ENCODE results near the gene CXCL17.

Gene CXCL17

GRCh38 chr19:42401365-42402303 is 41.1 kb downstream of the CXCL17 start:
- no peak for DNase-seq (ENCODE audit: low read depth, low spot score)
- Histone ChIP-seq H3K4me3 (ENCODE audit: low read length) (peak overlapping the region; percentile 64), H3K36me3 (ENCODE audit: control insufficient read depth, insufficient read depth, low read length) (0 out of 2 replicates have a peak, but pooled peaks cover 2% of the 10 kb centered on the region), H3K9me3 (ENCODE audit: control insufficient read depth, insufficient read depth, low read length) (no peaks in the 10 kb centered on the region), H3K27me3 (ENCODE audit: control insufficient read depth, insufficient read depth, low read length) (no peaks in the 10 kb centered on the region), H3K4me1 (ENCODE audit: control insufficient read depth, insufficient read depth, low read length) (peaks cover 4% of the 10 kb centered on the region), H3K27ac (ENCODE audit: low read length) (no peak overlapping the region)
- WGBS (ENCODE audit: insufficient coverage, insufficient read length): no CpG with 5 or more reads among the region's 80 CpGs

- Histone ChIP-seq H3K4me1 (ENCODE audit: control insufficient read depth, insufficient read depth, low read length) (peaks cover 4% of the 10 kb centered on the region), H3K27ac (ENCODE audit: low read length) (no peak overlapping the region), H3K9me3 (ENCODE audit: control insufficient read depth, insufficient read depth, low read length) (no peaks in the 10 kb centered on the region), H3K27me3 (ENCODE audit: control insufficient read depth, insufficient read depth, low read length) (no peaks in the 10 kb centered on the region), H3K4me3 (ENCODE audit: low read length) (no peak overlapping the region), H3K36me3 (ENCODE audit: control insufficient read depth, insufficient read depth, low read length) (0 out of 2 replicates have a peak, but pooled peaks cover 2% of the 10 kb centered on the region)
- no peak for DNase-seq (ENCODE audit: low read depth, low spot score)
- no CpG with 5 or more reads among the region's 1 CpG for WGBS (ENCODE audit: insufficient coverage, insufficient read length)
Measured at GRCh38 chr19:42400404-42400803, 42.3 kb downstream of the CXCL17 start.

- peaks cover 4% of the 10 kb centered on the region for H3K4me1 ChIP-seq (ENCODE audit: control insufficient read depth, insufficient read depth, low read length)
- no peaks in the 10 kb centered on the region for H3K27me3 ChIP-seq (ENCODE audit: control insufficient read depth, insufficient read depth, low read length)
- DNase-seq (ENCODE audit: low read depth, low spot score): no peak
- H3K27ac ChIP-seq (ENCODE audit: low read length): no peak overlapping the region
- WGBS (ENCODE audit: insufficient coverage, insufficient read length): no CpG with 5 or more reads among the region's 25 CpGs
- no peaks in the 10 kb centered on the region for H3K36me3 ChIP-seq (ENCODE audit: control insufficient read depth, insufficient read depth, low read length)
- peak overlapping the region; percentile 63; the same call in 1 of the 2 replicates for H3K4me3 ChIP-seq (ENCODE audit: low read length)
- no peaks in the 10 kb centered on the region for H3K9me3 ChIP-seq (ENCODE audit: control insufficient read depth, insufficient read depth, low read length)
Measured at GRCh38 chr19:42397263-42398166, 45.2 kb downstream of the CXCL17 start.

GRCh38 chr19:42396381-42397262 is 46.1 kb downstream of the CXCL17 start:
- H3K9me3 ChIP-seq (ENCODE audit: control insufficient read depth, insufficient read depth, low read length): no peaks in the 10 kb centered on the region
- H3K36me3 ChIP-seq (ENCODE audit: control insufficient read depth, insufficient read depth, low read length): no peaks in the 10 kb centered on the region
- peak; percentile 97 for DNase-seq (ENCODE audit: low read depth, low spot score)
- peaks cover 2% of the 10 kb centered on the region; the same call in 1 of the 2 replicates for H3K4me1 ChIP-seq (ENCODE audit: control insufficient read depth, insufficient read depth, low read length)
- WGBS (ENCODE audit: insufficient coverage, insufficient read length): no CpG with 5 or more reads among the region's 42 CpGs
- no peaks in the 10 kb centered on the region for H3K27me3 ChIP-seq (ENCODE audit: control insufficient read depth, insufficient read depth, low read length)
- peak overlapping the region; percentile 63; the same call in 1 of the 2 replicates for H3K4me3 ChIP-seq (ENCODE audit: low read length)
- H3K27ac ChIP-seq (ENCODE audit: low read length): no peak overlapping the region

GRCh38 chr19:42394751-42395150 is 48.0 kb downstream of the CXCL17 start:
- no CpG with 5 or more reads among the region's 8 CpGs for WGBS (ENCODE audit: insufficient coverage, insufficient read length)

GRCh38 chr19:42392165-42392564 is 50.6 kb downstream of the CXCL17 start:
- no CpG with 5 or more reads among the region's 4 CpGs for WGBS (ENCODE audit: insufficient coverage, insufficient read length)
- Histone ChIP-seq H3K27me3 (ENCODE audit: control insufficient read depth, insufficient read depth, low read length) (no peaks in the 10 kb centered on the region), H3K9me3 (ENCODE audit: control insufficient read depth, insufficient read depth, low read length) (no peaks in the 10 kb centered on the region), H3K27ac (ENCODE audit: low read length) (no peak overlapping the region), H3K4me3 (ENCODE audit: low read length) (no peak overlapping the region), H3K4me1 (ENCODE audit: control insufficient read depth, insufficient read depth, low read length) (no peaks in the 10 kb centered on the region), H3K36me3 (ENCODE audit: control insufficient read depth, insufficient read depth, low read length) (no peaks in the 10 kb centered on the region)
- no peak for DNase-seq (ENCODE audit: low read depth, low spot score)

More at GRCh38 chr19:42394751-42395150, 48.0 kb downstream of the CXCL17 start:
- peaks cover 2% of the 10 kb centered on the region; the same call in 1 of the 2 replicates for H3K4me1 ChIP-seq (ENCODE audit: control insufficient read depth, insufficient read depth, low read length)
- no peak for DNase-seq (ENCODE audit: low read depth, low spot score)
- no peak overlapping the region for H3K4me3 ChIP-seq (ENCODE audit: low read length)
- no peak overlapping the region for H3K27ac ChIP-seq (ENCODE audit: low read length)
- H3K27me3 ChIP-seq (ENCODE audit: control insufficient read depth, insufficient read depth, low read length): no peaks in the 10 kb centered on the region
- no peaks in the 10 kb centered on the region for H3K36me3 ChIP-seq (ENCODE audit: control insufficient read depth, insufficient read depth, low read length)
- H3K9me3 ChIP-seq (ENCODE audit: control insufficient read depth, insufficient read depth, low read length): no peaks in the 10 kb centered on the region

- Histone ChIP-seq H3K36me3 (ENCODE audit: control insufficient read depth, insufficient read depth, low read length) (no peaks in the 10 kb centered on the region), H3K4me3 (ENCODE audit: low read length) (no peak within 1 kb of the TSS), H3K9me3 (ENCODE audit: control insufficient read depth, insufficient read depth, low read length) (no peaks in the 10 kb centered on the region), H3K4me1 (ENCODE audit: control insufficient read depth, insufficient read depth, low read length) (no peaks in the 10 kb centered on the region), H3K27me3 (ENCODE audit: control insufficient read depth, insufficient read depth, low read length) (no peaks in the 10 kb centered on the region), H3K27ac (ENCODE audit: low read length) (no peak within 1 kb of the TSS)
- no CpG with 5 or more reads among the region's 12 CpGs for WGBS (ENCODE audit: insufficient coverage, insufficient read length)
- no peak for DNase-seq (ENCODE audit: low read depth, low spot score)
Measured at GRCh38 chr19:42389899-42390298, 52.8 kb downstream of the CXCL17 start, which contains the start of gene CNFN. Gene CNFN (minus strand): TSS chr19:42390297. CDS start chr19:42389037, 1,260 bp downstream.

GRCh38 chr19:42388851-42389489 is 53.8 kb downstream of the CXCL17 start:
- no CpG with 5 or more reads among the region's 20 CpGs for WGBS (ENCODE audit: insufficient coverage, insufficient read length)
- H3K36me3 ChIP-seq (ENCODE audit: control insufficient read depth, insufficient read depth, low read length): no peaks in the 10 kb centered on the region
- H3K4me1 ChIP-seq (ENCODE audit: control insufficient read depth, insufficient read depth, low read length): no peaks in the 10 kb centered on the region
- no peak overlapping the region for H3K27ac ChIP-seq (ENCODE audit: low read length)
- DNase-seq (ENCODE audit: low read depth, low spot score): no peak
- no peaks in the 10 kb centered on the region for H3K27me3 ChIP-seq (ENCODE audit: control insufficient read depth, insufficient read depth, low read length)
- H3K9me3 ChIP-seq (ENCODE audit: control insufficient read depth, insufficient read depth, low read length): no peaks in the 10 kb centered on the region
- no peak overlapping the region for H3K4me3 ChIP-seq (ENCODE audit: low read length)

GRCh38 chr19:42386974-42387707 is 55.6 kb downstream of the CXCL17 start:
- H3K36me3 ChIP-seq (ENCODE audit: control insufficient read depth, insufficient read depth, low read length): no peaks in the 10 kb centered on the region
- H3K4me3 ChIP-seq (ENCODE audit: low read length): peak overlapping the region; percentile 57
- H3K9me3 ChIP-seq (ENCODE audit: control insufficient read depth, insufficient read depth, low read length): no peaks in the 10 kb centered on the region
- H3K27ac ChIP-seq (ENCODE audit: low read length): no peak overlapping the region
- H3K4me1 ChIP-seq (ENCODE audit: control insufficient read depth, insufficient read depth, low read length): no peaks in the 10 kb centered on the region; the same call in 1 of the 2 replicates
- no CpG with 5 or more reads among the region's 48 CpGs for WGBS (ENCODE audit: insufficient coverage, insufficient read length)
- DNase-seq (ENCODE audit: low read depth, low spot score): no peak
- no peaks in the 10 kb centered on the region for H3K27me3 ChIP-seq (ENCODE audit: control insufficient read depth, insufficient read depth, low read length)
